HCEC 1CT (cell line): ENCODE measurements around the gene RGS10.

ENCODE experiments used
- DNase-seq: peaks from one replicate; pipeline ENCODE4 v3.0.0-alpha.2; 2017

The RGS10 gene

GRCh38 chr10:119517235-119518141 lies 25.0 kb downstream of the RGS10 start:
- DNase-seq: peak; percentile 47

- DNase-seq: no peak
These were observed 25.9 kb downstream of the RGS10 start for GRCh38 chr10:119516381-119517234.

DNA sequence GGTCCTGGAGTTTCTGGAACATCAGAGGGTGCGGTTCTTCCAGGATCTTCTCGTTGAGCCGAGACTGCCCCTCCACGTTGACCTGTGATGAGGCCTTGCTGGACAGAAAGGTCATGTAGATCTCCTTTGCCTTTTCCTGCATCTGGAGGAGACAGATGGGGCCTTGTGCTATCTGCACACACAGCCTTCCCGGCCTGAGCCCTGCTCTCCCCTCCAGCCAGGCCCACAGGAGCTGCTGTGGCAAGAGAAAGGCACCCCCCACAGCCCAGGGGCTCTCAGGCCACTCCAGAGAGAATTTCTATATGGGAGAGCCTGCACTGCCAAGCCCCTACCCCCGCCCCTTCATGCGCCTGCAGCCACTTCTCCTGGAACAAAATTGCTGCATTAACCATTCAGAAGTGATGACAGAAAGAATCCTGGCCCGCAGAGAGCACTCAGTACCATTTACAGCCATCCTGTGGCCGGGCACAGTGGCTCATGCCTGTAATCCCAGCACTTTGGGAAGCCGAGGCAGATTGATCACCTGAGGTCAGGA lies 26.9 kb downstream of the RGS10 start:
- DNase-seq: no peak

DNA sequence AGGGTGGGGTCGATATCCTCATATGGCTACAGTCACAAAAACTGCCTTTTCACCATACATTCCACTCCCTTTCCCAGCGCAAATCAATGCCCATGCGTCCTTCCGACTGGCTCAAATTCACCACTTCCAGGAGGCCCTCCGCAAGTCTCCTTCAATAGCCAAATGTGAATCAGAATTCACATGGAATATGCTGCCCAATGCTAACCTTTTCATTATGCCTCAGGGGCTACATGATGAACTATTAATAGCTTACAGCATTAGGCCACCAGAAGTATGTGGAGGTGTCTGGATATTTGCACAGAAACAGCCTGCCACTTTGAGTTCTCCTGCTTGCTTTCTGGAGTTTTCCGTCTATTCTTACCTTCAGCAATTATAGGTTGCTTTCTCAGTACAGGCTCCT lies 27.7 kb downstream of the RGS10 start:
- no peak for DNase-seq

DNA sequence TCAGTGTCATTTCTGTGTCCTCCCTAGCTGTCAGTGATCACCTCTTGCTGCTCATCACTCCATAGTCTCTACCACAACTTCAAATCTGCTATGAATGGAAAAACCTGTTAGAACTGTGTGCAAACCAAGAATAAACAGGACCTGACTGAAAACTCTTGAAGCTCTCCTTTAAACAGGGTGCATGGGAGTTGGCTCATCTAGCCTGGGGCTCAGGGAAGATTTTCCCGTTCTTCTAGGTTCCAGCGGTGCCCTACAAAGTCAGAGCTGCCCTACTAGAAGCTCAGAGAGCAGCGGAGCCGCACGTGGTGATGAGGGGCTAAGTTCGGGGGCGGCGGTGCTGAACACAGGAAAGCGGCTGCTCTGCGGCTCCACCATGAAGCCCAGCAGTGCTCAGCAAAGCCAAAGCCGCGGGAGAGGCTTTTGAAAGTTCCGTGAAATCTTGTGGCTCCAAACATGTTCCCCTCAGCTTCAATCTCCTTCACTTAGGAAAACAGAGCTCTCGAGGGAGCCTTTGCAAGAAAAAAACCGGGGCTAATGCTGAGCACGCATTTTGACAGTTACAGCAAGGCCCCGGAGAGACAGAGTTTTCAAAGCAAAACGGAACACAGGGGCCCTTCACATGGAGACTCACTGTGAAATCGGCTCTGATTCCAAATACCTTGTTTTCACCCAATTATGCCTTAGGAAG lies 30.5 kb downstream of the RGS10 start:
- no peak for DNase-seq

DNA sequence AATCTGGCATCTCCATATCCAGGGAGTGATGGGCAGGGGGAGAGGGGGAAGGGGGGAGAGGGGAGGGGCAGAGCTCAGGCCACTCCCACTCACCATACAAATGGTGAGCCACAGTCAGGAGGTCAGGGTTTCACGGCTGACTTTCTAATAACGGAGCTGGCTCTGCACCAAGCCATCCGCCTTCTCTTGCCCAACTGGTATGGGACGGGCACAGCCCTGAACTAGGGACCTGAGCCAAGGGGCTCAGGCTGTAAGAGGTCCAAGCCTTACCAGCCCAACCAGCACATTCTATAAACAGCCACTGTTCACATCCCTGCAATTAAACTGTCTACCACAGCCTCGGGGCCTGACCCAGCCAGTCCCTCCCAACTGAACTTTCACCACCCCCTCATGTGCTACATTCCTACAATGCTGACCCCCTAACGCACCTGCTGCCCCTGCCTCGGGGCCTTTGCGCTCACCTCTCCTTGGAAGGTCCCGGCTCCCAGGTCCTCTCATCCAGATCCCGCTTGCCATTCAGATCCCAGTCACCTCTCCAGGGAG lies 32.5 kb downstream of the RGS10 start:
- no peak for DNase-seq

DNA sequence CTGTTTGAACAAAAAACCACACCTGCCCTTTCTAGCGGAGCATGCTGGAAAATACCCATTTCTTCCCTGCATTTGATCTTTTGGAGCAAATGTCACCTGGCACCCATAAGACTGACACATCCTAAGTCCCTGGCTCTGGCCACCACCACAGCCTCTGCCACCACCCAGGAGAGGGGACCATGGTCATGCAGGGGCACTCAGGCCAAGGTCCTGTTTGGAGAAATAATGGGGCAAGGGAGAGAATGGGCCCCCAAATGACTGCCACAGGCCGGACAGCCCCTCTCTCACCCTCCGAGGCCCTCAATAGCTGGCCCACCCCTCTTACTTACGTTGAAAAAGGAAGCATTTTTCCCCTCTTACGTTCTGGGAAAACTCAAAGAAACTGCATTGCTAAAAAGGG lies 35.4 kb downstream of the RGS10 start:
- DNase-seq: no peak

- DNase-seq: no peak
These were observed 36.8 kb downstream of the RGS10 start for GRCh38 chr10:119505588-119506315.

DNA sequence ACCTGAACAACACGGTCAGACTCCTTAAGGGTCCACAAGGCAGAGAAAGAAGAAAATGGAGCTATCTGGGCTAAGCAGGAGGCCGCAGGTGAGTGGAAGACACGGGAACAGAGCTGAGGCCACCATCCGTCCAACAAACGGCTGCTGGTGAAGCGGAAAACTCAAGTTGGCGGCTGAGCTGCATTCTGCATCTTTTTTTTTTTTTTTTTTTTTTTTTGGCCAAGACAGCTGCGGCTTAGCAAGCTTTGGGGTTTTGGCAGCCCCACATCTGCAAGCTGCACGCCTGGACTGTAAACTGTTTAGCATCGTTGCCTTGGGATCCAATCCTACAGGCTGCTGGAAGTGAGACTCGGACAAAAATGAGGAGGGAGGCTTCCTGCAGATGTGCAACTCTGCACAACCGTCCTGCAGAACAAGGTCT lies 37.4 kb downstream of the RGS10 start:
- DNase-seq: no peak

DNA sequence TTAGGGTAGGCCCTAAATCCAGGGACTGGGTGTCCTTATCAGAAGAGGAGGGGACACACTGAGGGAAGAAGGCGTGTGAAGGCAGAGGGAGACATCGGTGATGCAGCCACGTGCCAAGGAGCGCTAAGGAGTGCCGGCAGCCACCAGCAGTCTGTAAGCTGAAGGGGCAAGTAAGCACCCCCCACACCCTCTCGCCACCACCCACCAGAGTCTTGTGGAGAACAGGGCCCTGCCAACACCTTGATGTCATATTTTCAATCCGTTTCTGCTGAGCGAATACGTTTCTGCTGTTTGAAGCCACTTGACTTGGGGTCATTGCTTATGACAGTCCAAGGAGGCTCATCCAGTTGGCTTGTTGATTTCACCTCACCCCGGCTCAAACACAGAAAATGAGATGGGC lies 37.9 kb downstream of the RGS10 start:
- no peak for DNase-seq

GRCh38 chr10:119503821-119504220 lies 38.7 kb downstream of the RGS10 start:
- no peak for DNase-seq

- no peak for DNase-seq
These were observed 39.8 kb downstream of the RGS10 start for GRCh38 chr10:119502618-119503155.

GRCh38 chr10:119502209-119502608 lies 40.3 kb downstream of the RGS10 start:
- DNase-seq: no peak

- no peak for DNase-seq
These were observed 40.8 kb downstream of the RGS10 start for GRCh38 chr10:119501690-119502089.

DNA sequence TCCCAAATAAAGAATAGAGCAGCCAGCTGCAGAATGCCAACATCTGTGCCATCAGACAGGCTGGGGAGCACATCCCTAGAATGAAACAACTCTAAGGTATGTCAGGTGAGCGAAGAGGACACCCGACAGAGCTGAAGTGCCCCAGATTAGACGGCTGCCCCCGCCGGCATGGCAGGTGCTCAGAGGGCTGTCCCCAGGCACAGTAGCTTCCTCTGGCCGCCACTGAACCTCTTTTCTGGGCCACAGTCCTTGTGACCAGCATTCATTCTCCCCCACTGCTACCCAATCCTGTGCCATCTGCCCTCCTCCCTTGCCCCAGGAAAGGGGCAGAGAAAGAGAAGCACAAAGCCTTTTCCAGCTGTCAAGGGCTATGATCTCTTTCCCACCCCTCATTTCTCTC lies 41.7 kb downstream of the RGS10 start:
- no peak for DNase-seq

- DNase-seq: no peak
These were observed 42.3 kb downstream of the RGS10 start for GRCh38 chr10:119500123-119500795.

DNA sequence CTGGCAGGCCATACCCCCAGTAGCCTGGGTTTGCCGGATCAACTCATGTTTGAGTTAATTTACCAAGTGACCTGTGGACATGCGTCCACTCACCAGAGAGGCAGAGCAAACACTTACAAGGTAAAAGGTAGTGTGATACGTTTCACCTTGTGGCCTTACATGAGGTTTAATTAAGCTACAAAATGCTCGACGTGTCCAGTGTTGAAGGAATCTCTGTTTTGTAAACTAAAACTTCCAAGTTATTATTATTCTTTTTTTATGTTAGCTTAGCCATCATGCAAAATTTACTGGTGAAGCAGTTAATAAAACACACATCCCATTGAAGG lies 42.9 kb downstream of the RGS10 start:
- DNase-seq: no peak

DNA sequence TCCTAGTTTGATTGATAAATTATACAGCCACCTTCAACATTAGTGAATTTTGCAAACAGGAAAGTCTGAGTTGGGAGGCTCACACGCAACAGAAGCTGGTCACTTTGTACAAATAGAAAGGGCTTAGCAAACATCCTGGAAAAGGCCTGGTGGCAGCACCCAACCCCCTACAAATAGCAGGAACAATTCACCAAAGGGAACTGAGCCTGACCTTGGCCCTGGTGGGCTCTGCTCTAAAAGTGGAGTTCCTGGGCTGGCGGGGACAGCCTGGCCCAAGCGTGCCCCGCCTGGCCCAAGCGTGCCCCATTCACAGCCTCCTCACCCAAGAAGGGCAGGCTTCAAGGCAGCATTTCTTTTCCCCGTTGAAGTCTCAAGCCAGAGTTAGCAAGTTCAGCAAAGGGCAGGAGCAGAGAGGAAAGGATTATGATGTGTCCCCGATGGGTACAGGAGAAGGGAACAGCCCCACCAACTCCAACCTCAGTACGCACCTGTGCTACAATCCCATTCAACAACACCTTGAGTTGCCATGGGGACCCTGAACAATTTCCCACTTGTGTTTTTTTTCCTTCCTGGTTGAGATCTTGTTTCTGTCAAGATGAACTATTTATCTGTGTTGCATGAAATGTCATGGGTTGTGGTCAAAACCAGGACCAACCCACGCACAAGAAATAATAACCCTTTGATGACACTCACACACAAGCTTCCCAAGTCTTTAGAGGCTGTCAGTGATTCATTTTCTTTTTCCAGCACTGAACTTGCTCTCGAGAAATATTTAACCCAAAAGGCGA lies 43.4 kb downstream of the RGS10 start:
- DNase-seq: no peak

DNA sequence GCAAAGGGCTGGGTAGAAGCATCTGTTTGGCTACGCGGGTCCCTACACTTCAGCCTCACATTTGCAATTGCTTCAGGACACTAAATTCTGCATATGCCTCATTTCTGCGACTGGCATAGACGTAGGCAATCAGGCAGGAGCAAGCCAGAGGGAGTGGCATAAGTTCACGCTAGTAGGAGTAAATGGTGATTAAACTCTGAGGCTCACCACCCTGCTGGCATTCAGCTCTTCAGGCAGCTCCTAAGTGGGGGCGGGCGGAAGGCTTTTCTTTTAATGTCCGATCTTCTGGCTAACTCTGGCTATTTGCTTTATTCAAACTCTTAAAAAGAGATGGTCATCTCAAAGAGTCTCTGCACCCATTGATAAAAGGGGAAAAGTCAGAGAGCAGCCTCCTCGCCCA lies 45.3 kb downstream of the RGS10 start:
- DNase-seq: no peak

DNA sequence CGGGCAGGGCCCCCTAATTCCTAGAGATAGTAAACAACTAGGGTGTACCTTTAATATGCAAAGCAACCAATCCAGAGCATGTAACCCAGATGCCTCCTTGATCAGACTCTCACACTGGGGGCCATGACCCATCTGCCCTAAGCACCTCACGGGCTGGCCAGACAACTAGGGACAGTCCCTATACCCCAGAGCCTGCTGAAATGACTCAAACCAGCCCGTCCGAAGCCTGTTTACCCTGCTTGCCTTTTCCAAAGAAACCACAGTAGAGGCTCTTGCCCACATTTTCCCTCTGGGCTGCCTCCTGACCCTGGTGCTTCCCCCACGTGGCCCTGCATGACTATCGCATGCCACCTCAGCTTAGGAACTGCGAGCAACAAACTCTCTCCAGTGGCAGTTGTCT lies 46.2 kb downstream of the RGS10 start:
- DNase-seq: no peak

GRCh38 chr10:119495545-119495944 lies 47.0 kb downstream of the RGS10 start:
- DNase-seq: no peak
